ENCODE measurements around the gene SETD6. TPM values are rescaled to one million over a fixed set of nuclear protein-coding genes. Genes with fewer than 3 reads are reported as not detected.

The SETD6 gene
- total and polyA plus RNA-seq, 2 of the 13 experiments (the other 11 are each of a cell fraction or from before 2014, with no cell fraction given), result 24.0 to 25.7 TPM

DNA sequence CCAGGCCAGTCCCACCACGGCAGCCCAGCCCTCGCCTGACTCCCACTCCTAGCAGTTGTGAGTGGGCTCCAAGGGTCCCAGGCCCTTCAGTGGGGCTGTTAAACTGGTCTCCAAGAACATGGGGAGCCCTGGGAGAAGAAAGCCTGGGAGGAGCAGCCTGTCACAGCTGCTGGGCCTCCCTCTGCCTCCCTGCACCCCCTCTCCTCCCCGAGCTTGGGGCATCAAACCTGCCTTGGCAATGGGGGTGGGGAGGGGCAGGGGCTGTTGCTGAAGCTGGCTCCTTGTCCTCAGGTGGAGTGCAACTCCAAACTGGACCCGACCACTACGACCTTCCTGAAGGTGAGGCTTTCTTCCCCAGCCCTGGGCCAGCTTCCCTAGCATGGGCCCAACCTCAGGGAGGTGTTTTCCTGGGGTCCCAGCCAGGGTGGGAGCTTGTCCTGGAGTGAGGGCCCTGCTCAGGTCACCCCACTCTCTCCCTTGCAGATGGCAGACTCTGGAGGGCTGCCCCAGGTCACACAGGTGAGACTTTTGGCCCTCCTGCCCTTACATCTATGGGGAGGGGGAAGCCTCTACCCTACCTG, 6.6 kb upstream of the SETD6 start:
- H3K9me3 ChIP-seq (ENCODE audit: low read length), result no peaks in the 10 kb centered on the region
- H4K20me1 ChIP-seq (ENCODE audit: insufficient read depth, low read length), result no peaks in the 10 kb centered on the region
- no TSS peak for BruUV-seq (replicated peaks)
- H2AFZ ChIP-seq (ENCODE audit: low read length), result no peak overlapping the region
- H3K27me3 ChIP-seq (ENCODE audit: control insufficient read depth in 1 of 2, insufficient read depth in 2 of 2, low read length in 2 of 2), result no peaks in the 10 kb centered on the region
- no peak overlapping the region for H3K4me3 ChIP-seq (replicated peaks in 1 of 3; ENCODE audit: insufficient read depth in 1 of 3, low read depth in 2 of 3, low read length in 3 of 3)
- FAIRE-seq (no peak), DNase-seq (ENCODE audit: low spot score) (no peak), ATAC-seq (no peak)
- H3K27ac ChIP-seq (ENCODE audit: extremely low read length, insufficient read depth, low read length), result no peak overlapping the region
- no peaks in the 10 kb centered on the region for H3K36me3 ChIP-seq (replicated peaks in 1 of 2; ENCODE audit: control insufficient read depth in 1 of 2, insufficient read depth in 2 of 2, low read length in 2 of 2)
- H3K79me2 ChIP-seq (ENCODE audit: insufficient read depth, low read length), result no peaks in the 10 kb centered on the region
- no peak overlapping the region for H3K4me2 ChIP-seq (ENCODE audit: low read depth, low read length)
- intact Hi-C loops (cut with micrococcal nuclease; ENCODE audit: unreplicated experiment), result no loop called here
- WGBS (ENCODE audit: low lambda C conversion rate), result 33% methylated on average over 1 of the region's 5 CpGs
- TF ChIP-seq, protein P1, sequence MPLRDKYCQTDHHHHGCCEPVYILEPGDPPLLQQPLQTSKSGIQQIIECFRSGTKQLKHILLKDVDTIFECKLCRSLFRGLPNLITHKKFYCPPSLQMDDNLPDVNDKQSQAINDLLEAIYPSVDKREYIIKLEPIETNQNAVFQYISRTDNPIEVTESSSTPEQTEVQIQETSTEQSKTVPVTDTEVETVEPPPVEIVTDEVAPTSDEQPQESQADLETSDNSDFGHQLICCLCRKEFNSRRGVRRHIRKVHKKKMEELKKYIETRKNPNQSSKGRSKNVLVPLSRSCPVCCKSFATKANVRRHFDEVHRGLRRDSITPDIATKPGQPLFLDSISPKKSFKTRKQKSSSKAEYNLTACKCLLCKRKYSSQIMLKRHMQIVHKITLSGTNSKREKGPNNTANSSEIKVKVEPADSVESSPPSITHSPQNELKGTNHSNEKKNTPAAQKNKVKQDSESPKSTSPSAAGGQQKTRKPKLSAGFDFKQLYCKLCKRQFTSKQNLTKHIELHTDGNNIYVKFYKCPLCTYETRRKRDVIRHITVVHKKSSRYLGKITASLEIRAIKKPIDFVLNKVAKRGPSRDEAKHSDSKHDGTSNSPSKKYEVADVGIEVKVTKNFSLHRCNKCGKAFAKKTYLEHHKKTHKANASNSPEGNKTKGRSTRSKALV (CRISPR knock-in tag; IDR thresholded peaks at IDR 0.05), result no peak
- TF ChIP-seq GPN1 (CRISPR knock-in tag; IDR thresholded peaks at IDR 0.05; ENCODE audit: borderline replicate concordance) (no peak), HNRNPL (IDR thresholded peaks at IDR 0.05; ENCODE audit: low read depth, low read length) (no peak), ZNF138 (CRISPR knock-in tag; IDR thresholded peaks at IDR 0.05; ENCODE audit: low read depth) (no peak), ISL2 (CRISPR knock-in tag; IDR thresholded peaks at IDR 0.05) (no peak), JARID2 (CRISPR knock-in tag; IDR thresholded peaks at IDR 0.05; ENCODE audit: insufficient replicate concordance) (no peak), ZNF263 (CRISPR knock-in tag; IDR thresholded peaks at IDR 0.05) (no peak)
- TF ChIP-seq, protein P2, sequence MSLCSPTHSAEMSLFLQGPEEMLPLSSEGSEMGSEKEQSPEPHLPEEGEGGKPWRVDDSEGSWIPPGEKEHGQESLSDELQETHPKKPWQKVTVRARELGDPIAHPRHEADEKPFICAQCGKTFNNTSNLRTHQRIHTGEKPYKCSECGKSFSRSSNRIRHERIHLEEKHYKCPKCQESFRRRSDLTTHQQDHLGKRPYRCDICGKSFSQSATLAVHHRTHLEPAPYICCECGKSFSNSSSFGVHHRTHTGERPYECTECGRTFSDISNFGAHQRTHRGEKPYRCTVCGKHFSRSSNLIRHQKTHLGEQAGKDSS (CRISPR knock-in tag; IDR thresholded peaks at IDR 0.05; ENCODE audit: borderline replicate concordance, low read depth), result no peak
- peaks cover 18% of the 10 kb centered on the region for H3K4me1 ChIP-seq (ENCODE audit: insufficient read depth, low read length)
- no peak overlapping the region for H3K9ac ChIP-seq (ENCODE audit: insufficient read depth, low read depth, low read length)
- CTCF ChIA-PET (ENCODE audit: low intra/inter-chr PET ratio, low total read pairs), result no interaction called here
- in situ Hi-C loops (cut with HindIII; ENCODE audit: extremely low pct_ligation_motif_present, low pct_unique_long_range_greater_than_20kb), result loop anchor here (10.0 kb wide), 1 partner anchor 226 kb away; the partner anchor contains the start of gene GOT2
- POLR2A ChIA-PET, result no interaction called here

Measured in HepG2 (cell line).